Measurements from ENCODE around the gene CIB2. TPM values are rescaled to one million over a fixed set of nuclear protein-coding genes. Genes with fewer than 3 reads are reported as not detected.

CIB2 gene
- total RNA-seq, 1 experiment from 2014 or later = 43.2 TPM

GRCh38 chr15:78061963-78062427 lies 69.2 kb downstream of the CIB2 start:
- Histone ChIP-seq H2BK20ac (ENCODE audit: low read depth, low read length, poor library complexity, severe bottlenecking) (no peak overlapping the region), H3K4ac (ENCODE audit: low read depth, low read length) (no peak overlapping the region), H2AFZ (ENCODE audit: low read length) (no peak overlapping the region), H3K23me2 (ENCODE audit: insufficient read length, low read depth, low read length, poor library complexity, severe bottlenecking) (no peaks in the 10 kb centered on the region), H2AK5ac (ENCODE audit: insufficient read length, low read length) (no peak overlapping the region), H3K23ac (ENCODE audit: insufficient read length, low read depth, low read length) (no peak overlapping the region), H3K9me3 (ENCODE audit: control insufficient read depth, low read depth, low read length) (no peaks in the 10 kb centered on the region), H2BK15ac (ENCODE audit: low read depth, low read length) (no peak overlapping the region), H3K18ac (ENCODE audit: insufficient read length, low read depth, low read length) (no peak overlapping the region), H4K5ac (ENCODE audit: insufficient read length, low read depth, low read length) (no peak overlapping the region), H3K4me2 (ENCODE audit: insufficient read depth, insufficient read length, low read length) (no peak overlapping the region), H4K20me1 (ENCODE audit: control insufficient read depth, insufficient read depth, insufficient read length) (no peaks in the 10 kb centered on the region), H3K14ac (ENCODE audit: insufficient read depth, low read length) (no peak overlapping the region), H2BK120ac (ENCODE audit: low read depth, low read length, poor library complexity, severe bottlenecking) (no peak overlapping the region), H3K79me2 (ENCODE audit: insufficient read depth, low read length) (peaks cover 3% of the 10 kb centered on the region; the same call in 1 of the 2 replicates), H4K91ac (ENCODE audit: insufficient read length, low read depth, low read length) (no peak overlapping the region), H2BK12ac (ENCODE audit: insufficient read length, low read depth, low read length) (no peak overlapping the region), H3K9ac (ENCODE audit: extremely low read depth, insufficient read length, low read length) (no peak overlapping the region), H3T11ph (ENCODE audit: low read length) (no peak overlapping the region), H3K56ac (ENCODE audit: insufficient read length, low read depth, low read length) (no peak overlapping the region), H3K4me1 (ENCODE audit: insufficient read depth, low read length) (peaks cover 3% of the 10 kb centered on the region; the same call in 1 of the 2 replicates), H3K27ac (ENCODE audit: insufficient read length, low read depth, low read length) (no peak overlapping the region), H2BK5ac (ENCODE audit: insufficient read length, low read length) (no peak overlapping the region), H3K27me3 (ENCODE audit: insufficient read depth, low read length) (no peaks in the 10 kb centered on the region), H3K79me1 (ENCODE audit: insufficient read depth, low read depth, low read length, poor library complexity, severe bottlenecking) (peaks cover 2% of the 10 kb centered on the region), H4K8ac (replicated peaks; ENCODE audit: insufficient read length, low read depth, low read length) (no peak overlapping the region)
- DNase-seq = no peak
- TF ChIP-seq CTCF (conservative IDR thresholded peaks at IDR 0.05) = no peak
- WGBS (ENCODE audit: extremely low coverage, insufficient read length, low lambda C conversion rate) = no CpG with 5 or more reads among the region's 6 CpGs
- Mint-ChIP-seq H3K4me1 (peaks cover 8 to 25% of the 10 kb centered on the region in 2 experiments), H3K27me3 (ENCODE audit: low read depth) (no peaks in the 10 kb centered on the region), H3K36me3 (ENCODE audit: insufficient read depth in 1 of 3, low read depth in 3 of 3) (no peaks in the 10 kb centered on the region), H3K4me3 (no peak overlapping the region), H3K9me3 (no peaks in the 10 kb centered on the region), H3K27ac (0 out of 7 replicates have a peak overlapping the region, but pooled peaks of 1 of the 3 experiments have one; percentile 34)
